Effector CD8-positive, alpha-beta T cell (primary cell): Measurements from ENCODE around the gene CCSER1.

Experiments used
- DNase-seq: peaks from one replicate; lab custom pipeline; 2025; lab: John Stamatoyannopoulos, UW

The CCSER1 gene

DNA sequence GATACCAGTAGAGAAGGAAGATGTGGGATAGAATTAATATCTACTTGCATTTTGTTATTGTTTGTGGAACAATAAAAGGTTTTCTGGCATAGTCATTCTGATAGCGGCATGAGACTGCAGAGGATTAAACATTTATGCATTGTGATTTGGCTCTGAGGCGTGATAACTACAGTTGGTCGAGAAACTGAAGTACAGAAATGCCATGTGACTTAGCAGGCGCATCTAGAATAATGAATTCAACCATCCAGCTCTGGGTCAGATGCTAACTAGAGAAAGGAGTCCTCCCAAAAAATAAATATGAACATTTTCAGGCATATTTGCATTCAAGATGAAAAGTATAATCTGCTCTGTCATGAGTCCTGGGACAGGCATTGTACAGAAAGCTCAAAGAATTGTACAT, 62.8 kb downstream of the CCSER1 start:
- no peak for DNase-seq

- DNase-seq = no peak
Observed at GRCh38 chr4:90190525-90190924, 63.3 kb downstream of the CCSER1 start.

- no peak for DNase-seq
Observed at GRCh38 chr4:90198086-90198847, 71.1 kb downstream of the CCSER1 start.

DNA sequence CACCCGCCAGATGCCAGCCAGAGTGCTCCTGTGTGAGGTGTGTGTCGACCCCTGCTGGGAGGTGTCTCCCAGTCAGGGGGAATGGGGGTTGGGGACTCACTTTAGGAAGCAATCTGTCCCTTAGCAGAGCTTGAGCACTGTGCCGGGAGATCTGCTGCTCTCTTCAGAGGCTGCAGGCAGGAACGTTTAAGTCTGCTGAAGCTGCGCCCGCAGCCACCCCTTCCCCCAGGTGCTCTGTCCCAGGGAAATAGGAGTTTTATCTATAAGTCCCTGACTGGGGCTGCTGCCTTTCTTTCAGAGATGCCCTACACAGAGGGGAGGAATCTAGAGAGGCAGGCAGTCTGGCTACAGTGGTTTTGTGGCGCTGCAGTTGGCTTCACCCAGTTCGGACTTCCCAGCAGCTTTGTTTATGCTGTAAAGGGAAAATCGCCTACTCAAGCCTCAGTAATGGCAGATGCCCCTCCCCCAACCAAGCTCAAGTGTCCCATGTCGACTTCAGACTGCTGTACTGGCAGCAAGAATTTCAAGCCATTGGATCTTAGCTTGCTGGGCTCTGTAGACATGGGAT, 80.8 kb downstream of the CCSER1 start:
- DNase-seq = no peak

- no peak for DNase-seq
Observed at GRCh38 chr4:90209922-90210321, 82.7 kb downstream of the CCSER1 start.

DNA sequence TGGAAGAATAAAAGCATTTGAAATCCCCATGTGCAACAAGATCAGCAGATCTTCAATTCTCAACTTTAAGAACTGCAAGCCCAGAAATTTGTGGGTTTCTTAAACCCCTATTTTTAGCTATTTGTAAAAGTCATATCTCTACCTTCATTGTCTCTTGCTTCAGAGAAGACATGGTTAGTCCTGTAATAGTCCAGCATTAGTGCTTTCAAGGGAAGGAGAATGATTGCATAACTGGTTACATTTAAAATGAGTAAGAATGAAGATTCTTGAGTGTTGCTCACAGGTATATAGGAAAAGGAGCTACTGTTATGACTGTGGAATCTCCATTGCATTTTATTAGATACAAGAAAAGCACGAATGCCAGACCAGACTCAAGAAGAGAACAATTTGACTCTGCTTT, 84.0 kb downstream of the CCSER1 start:
- DNase-seq = no peak

- no peak for DNase-seq
Observed at GRCh38 chr4:90215286-90215685, 88.1 kb downstream of the CCSER1 start.

GRCh38 chr4:90219822-90220221, 92.6 kb downstream of the CCSER1 start:
- no peak for DNase-seq

GRCh38 chr4:90220459-90220858, 93.3 kb downstream of the CCSER1 start:
- no peak for DNase-seq

DNA sequence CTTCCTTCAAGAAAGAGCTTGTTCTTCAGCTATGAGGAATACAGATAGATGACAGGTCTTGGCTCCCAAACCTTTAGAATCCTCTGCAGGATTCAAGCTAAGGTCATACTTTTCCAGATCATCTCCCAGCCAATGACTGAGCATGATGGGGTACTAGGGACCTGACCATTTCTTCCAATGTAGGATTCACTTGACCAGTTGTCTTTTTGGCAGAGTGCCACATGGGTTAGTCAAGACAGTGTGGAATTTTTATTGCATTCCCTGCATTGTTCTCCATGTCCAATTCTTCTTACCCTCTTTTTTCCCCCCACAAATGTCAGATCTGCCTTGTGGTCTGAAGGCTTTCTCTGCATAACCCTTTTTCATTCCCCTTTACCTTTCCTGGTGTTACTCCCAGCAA, 99.5 kb downstream of the CCSER1 start:
- DNase-seq = no peak

GRCh38 chr4:90227177-90227576, 100.0 kb downstream of the CCSER1 start:
- DNase-seq = no peak

DNA sequence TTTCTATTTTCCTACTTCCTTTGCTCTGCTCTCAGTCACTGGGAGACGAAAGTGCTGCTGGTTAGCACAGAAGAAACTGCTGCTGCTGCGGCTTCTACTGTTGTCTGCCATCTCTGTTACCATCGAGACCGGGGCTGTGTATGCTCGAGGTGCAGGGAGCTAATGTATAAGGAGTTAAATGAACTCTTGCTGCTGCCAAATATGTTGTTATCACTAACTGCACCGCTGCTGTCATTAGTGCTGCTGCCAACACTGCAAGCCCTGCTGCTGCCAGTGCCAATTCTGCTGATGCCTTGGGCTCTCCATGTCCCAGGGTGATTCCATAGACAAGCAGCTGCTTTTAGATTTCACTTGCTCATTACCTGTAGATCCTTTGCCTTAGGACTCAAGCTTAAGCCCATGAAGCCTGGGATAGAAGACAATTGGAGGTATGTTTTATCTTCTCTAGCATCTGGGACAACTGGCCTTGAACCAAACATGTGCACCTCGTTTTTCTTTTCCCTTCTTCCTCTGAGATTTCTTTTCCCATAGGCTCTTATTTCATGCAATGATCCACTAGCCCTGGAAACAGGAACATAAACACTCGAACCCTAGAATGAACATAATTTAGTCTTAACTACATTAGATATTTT, 107.8 kb downstream of the CCSER1 start:
- DNase-seq = no peak

DNA sequence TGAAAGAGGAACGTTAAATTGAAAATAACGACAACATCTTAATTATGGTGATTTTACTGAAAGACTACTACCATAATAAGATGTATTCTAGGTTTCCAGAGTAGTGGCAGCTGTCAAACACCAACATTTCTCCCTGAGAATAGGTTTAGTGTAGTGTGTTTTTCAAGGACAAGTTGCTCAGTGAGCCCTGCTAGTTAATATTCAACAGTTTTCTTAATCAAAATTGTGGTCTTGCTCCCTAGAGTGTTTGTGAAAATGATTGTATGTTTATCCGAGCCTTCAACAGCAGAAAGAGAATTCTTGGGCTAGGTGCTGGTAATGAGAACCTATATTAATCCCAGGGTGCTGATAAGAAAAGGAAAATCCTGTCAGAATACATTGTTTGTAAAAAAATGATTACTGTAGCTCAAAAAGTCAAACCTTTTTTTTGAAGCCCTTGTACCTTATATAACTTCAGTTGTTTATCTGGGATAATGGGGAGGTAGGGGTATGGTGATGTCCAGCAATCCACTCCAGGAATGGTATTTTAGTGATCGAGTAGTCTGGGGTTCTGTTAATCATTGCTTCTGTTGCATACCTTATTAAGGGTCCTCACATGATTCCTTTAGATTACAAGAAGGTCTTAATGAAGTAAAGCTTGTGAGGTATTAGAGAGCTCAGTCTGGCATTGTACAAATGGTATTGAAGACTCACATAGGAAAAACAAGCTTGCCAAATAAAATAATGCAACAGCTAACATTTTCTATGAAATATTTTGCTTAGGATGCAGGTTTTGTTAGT, 110.7 kb downstream of the CCSER1 start:
- no peak for DNase-seq

GRCh38 chr4:90240333-90240732, 113.1 kb downstream of the CCSER1 start:
- DNase-seq = no peak

DNA sequence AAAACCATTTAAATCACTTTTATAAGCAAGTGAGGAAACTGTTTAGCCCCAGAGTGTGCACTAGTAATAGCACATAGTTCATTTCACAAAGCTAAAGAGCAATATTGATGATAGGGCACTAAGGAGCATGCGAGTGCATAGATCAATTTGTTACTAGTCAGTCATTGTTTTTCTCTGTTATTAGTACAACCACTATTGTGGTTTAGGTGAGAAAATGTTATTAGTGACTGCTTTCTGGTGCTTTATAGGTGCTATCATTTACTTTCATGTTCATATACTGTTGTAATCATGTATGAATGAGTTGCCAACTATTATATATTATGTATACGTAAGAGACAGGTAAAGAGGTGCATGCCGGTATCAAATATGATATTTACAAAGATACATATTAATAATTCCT, 113.8 kb downstream of the CCSER1 start:
- DNase-seq = no peak

DNA sequence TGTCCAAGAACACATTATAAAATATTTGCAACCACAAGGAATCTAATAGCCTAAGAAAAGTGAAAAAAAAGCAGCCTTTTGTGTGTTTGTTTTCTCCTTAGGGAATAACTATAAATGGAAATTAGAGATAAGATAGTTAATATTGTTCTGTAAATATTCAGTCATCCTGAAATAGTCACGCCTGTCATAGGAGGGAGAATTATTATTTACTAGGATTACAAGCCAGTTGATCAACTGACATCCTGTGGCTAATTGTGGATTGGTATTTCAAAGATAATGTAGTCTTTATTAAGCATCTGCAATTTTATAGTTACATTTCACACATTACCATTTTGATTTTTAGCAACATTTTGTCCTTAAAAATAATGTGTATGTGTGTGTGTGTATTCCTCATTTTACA, 118.6 kb downstream of the CCSER1 start:
- no peak for DNase-seq

DNA sequence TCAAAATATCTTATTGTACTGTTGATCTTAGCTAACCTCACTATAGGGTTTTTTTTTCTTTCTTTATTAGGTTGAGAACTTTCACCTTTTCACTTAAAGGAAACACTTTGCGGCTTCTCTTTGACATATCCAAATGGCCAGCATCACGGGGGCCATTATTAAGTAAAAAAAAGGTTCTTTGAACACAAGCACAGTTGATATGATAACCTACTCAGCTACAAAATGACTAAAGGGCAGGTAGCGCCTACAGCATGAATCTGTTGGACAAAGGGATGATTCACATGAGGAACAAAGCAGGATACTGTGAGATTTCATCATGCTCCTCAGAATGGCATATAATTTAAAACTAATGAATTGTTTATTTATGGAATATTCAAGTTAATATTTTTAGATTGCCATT, 119.6 kb downstream of the CCSER1 start:
- no peak for DNase-seq

DNA sequence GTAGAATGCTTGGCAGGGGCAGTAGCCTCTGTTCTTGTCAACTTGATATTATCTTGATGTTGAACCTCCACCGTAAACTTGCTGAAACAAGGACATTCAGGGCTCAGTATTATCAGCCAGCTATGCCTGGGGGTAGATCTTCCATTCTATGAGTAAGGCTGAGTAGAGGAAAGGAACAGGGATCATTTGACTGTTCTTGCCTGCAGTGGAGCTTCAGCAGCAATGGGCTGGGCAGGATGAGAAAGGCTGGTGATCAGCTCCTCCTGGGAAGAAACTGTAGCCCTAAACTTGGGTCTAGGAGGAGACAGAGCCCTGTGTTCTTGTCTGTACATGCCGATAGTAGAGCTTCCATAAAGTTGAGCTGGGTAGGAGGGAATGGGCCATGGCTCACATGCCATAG, 127.2 kb downstream of the CCSER1 start:
- DNase-seq = no peak

- DNase-seq = no peak
Observed at GRCh38 chr4:90274175-90274574, 147.0 kb downstream of the CCSER1 start.

GRCh38 chr4:90280954-90281353, 153.8 kb downstream of the CCSER1 start:
- DNase-seq = no peak

- DNase-seq = no peak
Observed at GRCh38 chr4:90281541-90282355, 154.6 kb downstream of the CCSER1 start.

- no peak for DNase-seq
Observed at GRCh38 chr4:90290345-90290744, 163.2 kb downstream of the CCSER1 start.
